ENCODE results near the gene ZNF19. TPM values are rescaled to one million over a fixed set of nuclear protein-coding genes. Genes with fewer than 3 reads are reported as not detected.

The ZNF19 gene
- total RNA-seq, 1 donor, result 3.5 TPM

GRCh38 chr16:71526111-71526631, 37.0 kb upstream of the ZNF19 start, which contains the start of gene CHST4:
Gene CHST4 (plus strand): TSS chr16:71526426. CDS start chr16:71536678, 10,252 bp downstream.
- no peak for TF ChIP-seq CTCF (IDR thresholded peaks at IDR 0.05; ENCODE audit: insufficient read depth, low read length)
- peak; percentile 46 for DNase-seq (ENCODE audit: low read depth)
- no peak within 1 kb of the TSS for H3K4me3 ChIP-seq (ENCODE audit: low read depth, low read length)

- no peak for TF ChIP-seq CTCF (IDR thresholded peaks at IDR 0.05; ENCODE audit: insufficient read depth, low read length)
- DNase-seq (ENCODE audit: low read depth), result no peak
- H3K4me3 ChIP-seq (ENCODE audit: low read depth, low read length), result no peak overlapping the region
These were observed 35.7 kb upstream of the ZNF19 start for GRCh38 chr16:71524566-71525553.

- no peak overlapping the region for H3K4me3 ChIP-seq (ENCODE audit: low read depth, low read length)
- no peak for DNase-seq (ENCODE audit: low read depth)
- no peak for TF ChIP-seq CTCF (IDR thresholded peaks at IDR 0.05; ENCODE audit: insufficient read depth, low read length)
These were observed 31.4 kb upstream of the ZNF19 start for GRCh38 chr16:71520550-71520949.

GRCh38 chr16:71515026-71515425, 25.9 kb upstream of the ZNF19 start:
- TF ChIP-seq CTCF (IDR thresholded peaks at IDR 0.05; ENCODE audit: insufficient read depth, low read length), result no peak
- no peak for DNase-seq (ENCODE audit: low read depth)
- no peak overlapping the region for H3K4me3 ChIP-seq (ENCODE audit: low read depth, low read length)

GRCh38 chr16:71514476-71514875, 25.4 kb upstream of the ZNF19 start:
- DNase-seq (ENCODE audit: low read depth), result no peak
- no peak overlapping the region for H3K4me3 ChIP-seq (ENCODE audit: low read depth, low read length)
- TF ChIP-seq CTCF (IDR thresholded peaks at IDR 0.05; ENCODE audit: insufficient read depth, low read length), result no peak

GRCh38 chr16:71513302-71513701, 24.2 kb upstream of the ZNF19 start:
- H3K4me3 ChIP-seq (ENCODE audit: low read depth, low read length), result no peak overlapping the region
- no peak for TF ChIP-seq CTCF (IDR thresholded peaks at IDR 0.05; ENCODE audit: insufficient read depth, low read length)
- no peak for DNase-seq (ENCODE audit: low read depth)

All from fibroblast of the aortic adventitia (primary cell).